HepG2 (cell line): ENCODE data around the gene NCBP1. TPM values are rescaled to one million over a fixed set of nuclear protein-coding genes. Genes with fewer than 3 reads are reported as not detected.
A peak's percentile ranks its signal among the peaks of the same experiment; 100 is the strongest.

Source experiments
- CHD4 ChIP-seq: fragments of 200-600 bp; sonication (generic); IDR thresholded peaks from 2 replicates; pipeline ENCODE4 v1.7.0; 2017; ENCODE audit warnings: mild to moderate bottlenecking, low read length, borderline replicate concordance
- FOXA1 ChIP-seq, 2 experiments: fragments of 450-650 bp in 1 of 2; sonication (generic) in 1 of 2; formaldehyde crosslinking in 1 of 2; IDR thresholded peaks; 2 replicates each; pipeline versions ENCODE4 v1.4.0 to v1.6.1; 2016 to 2020; ENCODE audit warnings: missing genetic modification reagents in 1 of 2
- GATAD2A ChIP-seq: IDR thresholded peaks from 2 replicates; pipeline ENCODE4 v1.6.1; 2016
- HOXD1 ChIP-seq: sonication (generic); formaldehyde crosslinking; IDR thresholded peaks from 2 replicates; pipeline ENCODE4 v1.5.0; 2020; ENCODE audit warnings: missing genetic modification reagents
- MED13 ChIP-seq: sonication (generic); formaldehyde crosslinking; IDR thresholded peaks from 2 replicates; pipeline ENCODE4 v1.5.0; 2020; ENCODE audit warnings: missing genetic modification reagents
- PHF5A ChIP-seq: IDR thresholded peaks from one replicate; pipeline ENCODE4 v1.6.1; 2018; ENCODE audit warnings: low read depth, missing genetic modification reagents; ENCODE audit not compliant: unreplicated experiment
- SAP130 ChIP-seq: IDR thresholded peaks from 2 replicates; pipeline ENCODE4 v1.6.1; 2016; ENCODE audit warnings: low read depth
- SMARCE1 ChIP-seq: fragments of 450-650 bp; IDR thresholded peaks from 2 replicates; pipeline ENCODE4 v1.6.1; 2017; ENCODE audit warnings: borderline replicate concordance
- SOX6 ChIP-seq, 2 experiments: fragments of 450-650 bp in 1 of 2; sonication (generic) in 1 of 2; formaldehyde crosslinking in 1 of 2; IDR thresholded peaks; 2 replicates each; pipeline versions ENCODE4 v1.4.0 to v1.6.1; 2017 to 2020; ENCODE audit warnings: antibody characterized with exemption in 1 of 2, mild to moderate bottlenecking in 1 of 2, missing genetic modification reagents in 1 of 2
- STAG1 ChIP-seq: sonication (generic); formaldehyde crosslinking; IDR thresholded peaks from 2 replicates; pipeline ENCODE4 v1.4.0; 2020; ENCODE audit warnings: missing genetic modification reagents
- TBX3 ChIP-seq: fragments of 450-650 bp; IDR thresholded peaks from 2 replicates; pipeline ENCODE4 v1.6.1; 2017; ENCODE audit warnings: antibody characterized with exemption, mild to moderate bottlenecking, inconsistent platforms, borderline replicate concordance
- TRIM22 ChIP-seq: fragments of 450-650 bp; IDR thresholded peaks from 2 replicates; pipeline ENCODE4 v1.6.1; 2017
- ZBTB14 ChIP-seq: sonication (generic); formaldehyde crosslinking; IDR thresholded peaks from 2 replicates; pipeline ENCODE4 v1.4.0; 2020; ENCODE audit warnings: missing genetic modification reagents
- ZBTB26 ChIP-seq: IDR thresholded peaks from 2 replicates; pipeline ENCODE4 v1.6.1; 2016; ENCODE audit warnings: missing compliant biosample characterization, missing genetic modification reagents, borderline replicate concordance
- ZFP82 ChIP-seq: sonication (generic); formaldehyde crosslinking; IDR thresholded peaks from 2 replicates; pipeline ENCODE4 v1.5.1; 2020; ENCODE audit warnings: mild to moderate bottlenecking, missing genetic modification reagents, borderline replicate concordance
- ZNF3 ChIP-seq: IDR thresholded peaks from 2 replicates; pipeline ENCODE4 v1.7.0; 2017; ENCODE audit warnings: inconsistent platforms
- ZNF367 ChIP-seq: sonication (generic); formaldehyde crosslinking; IDR thresholded peaks from 2 replicates; pipeline ENCODE4 v1.4.0; 2020; ENCODE audit warnings: missing genetic modification reagents, borderline replicate concordance
- ZNF549 ChIP-seq: sonication (generic); formaldehyde crosslinking; IDR thresholded peaks from 2 replicates; pipeline ENCODE4 v1.5.0; 2020; ENCODE audit warnings: missing genetic modification reagents
- ZNF614 ChIP-seq: IDR thresholded peaks from 2 replicates; pipeline ENCODE4 v1.6.1; 2018; ENCODE audit warnings: missing biosample characterization, missing genetic modification reagents, inconsistent platforms, borderline replicate concordance
- ZNF672 ChIP-seq: sonication (generic); formaldehyde crosslinking; IDR thresholded peaks from 2 replicates; pipeline ENCODE4 v1.8.1; 2022; ENCODE audit warnings: missing genetic modification reagents
- ZNF773 ChIP-seq: sonication (generic); formaldehyde crosslinking; IDR thresholded peaks from 2 replicates; pipeline ENCODE4 v1.4.0; 2020; ENCODE audit warnings: missing genetic modification reagents, borderline replicate concordance
- ZNF780A ChIP-seq: sonication (generic); formaldehyde crosslinking; IDR thresholded peaks from 2 replicates; pipeline ENCODE4 v1.8.0; 2022; ENCODE audit warnings: mild to moderate bottlenecking, missing genetic modification reagents, moderate library complexity
- ZNF891 ChIP-seq: sonication (generic); formaldehyde crosslinking; IDR thresholded peaks from 2 replicates; pipeline ENCODE4 v1.5.0; 2020; ENCODE audit warnings: mild to moderate bottlenecking, missing genetic modification reagents
- polyA plus RNA-seq, 8 experiments: library from polyadenylated mRNA; depleted of rRNA in 3 of 8; stranded (reverse) in 7 of 8; unstranded in 1 of 8; fragments of >200 nt; fragmentation: Illumina TruSeq in 4 of 8; extraction: Trizol in 4 of 8; gene quantifications; 2 replicates each; pipeline versions ENCODE4 v1.2.1 to v1.2.3, GENCODE V29; 2011 to 2016; ENCODE audit warnings: low read depth in 4 of 8, missing spikeins in 1 of 8, mixed read lengths in 1 of 8; ENCODE audit not compliant: insufficient read depth in 1 of 8
- total RNA-seq, 5 experiments: library from RNA; depleted of rRNA; stranded (reverse); fragments of >200 nt; fragmentation: Illumina TruSeq; extraction: Trizol; gene quantifications; 2 replicates each; pipeline ENCODE4 v1.2.3, GENCODE V29; 2016; ENCODE audit warnings: low read depth in 1 of 5
- TF ChIP-seq, protein P1 (sequence below): sonication (generic); formaldehyde crosslinking; IDR thresholded peaks from 2 replicates; pipeline ENCODE4 v1.8.0; 2022; ENCODE audit warnings: mild to moderate bottlenecking, missing genetic modification reagents
- TF ChIP-seq, protein P2 (sequence below): sonication (generic); formaldehyde crosslinking; IDR thresholded peaks from 2 replicates; pipeline ENCODE4 v1.4.0; 2020; ENCODE audit warnings: low read depth, mild to moderate bottlenecking, missing genetic modification reagents

The NCBP1 gene
- total and polyA plus RNA-seq, 2 of the 13 experiments (the other 11 are each of a cell fraction or from before 2014, with no cell fraction given) = 13.3 to 40.2 TPM

GRCh38 chr9:97632248-97632984, 1.2 kb upstream of the NCBP1 start (continued):
- TF ChIP-seq, protein P1, sequence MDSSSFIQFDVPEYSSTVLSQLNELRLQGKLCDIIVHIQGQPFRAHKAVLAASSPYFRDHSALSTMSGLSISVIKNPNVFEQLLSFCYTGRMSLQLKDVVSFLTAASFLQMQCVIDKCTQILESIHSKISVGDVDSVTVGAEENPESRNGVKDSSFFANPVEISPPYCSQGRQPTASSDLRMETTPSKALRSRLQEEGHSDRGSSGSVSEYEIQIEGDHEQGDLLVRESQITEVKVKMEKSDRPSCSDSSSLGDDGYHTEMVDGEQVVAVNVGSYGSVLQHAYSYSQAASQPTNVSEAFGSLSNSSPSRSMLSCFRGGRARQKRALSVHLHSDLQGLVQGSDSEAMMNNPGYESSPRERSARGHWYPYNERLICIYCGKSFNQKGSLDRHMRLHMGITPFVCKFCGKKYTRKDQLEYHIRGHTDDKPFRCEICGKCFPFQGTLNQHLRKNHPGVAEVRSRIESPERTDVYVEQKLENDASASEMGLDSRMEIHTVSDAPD (CRISPR knock-in tag) = no peak
- TF ChIP-seq ZFP82 (peak; percentile 65; the same call in 1 of the 2 replicates), STAG1 (CRISPR knock-in tag) (no peak), ZNF780A (CRISPR knock-in tag) (no peak), PHF5A (CRISPR knock-in tag) (no peak), SOX6 (IDR thresholded peaks at IDR 0.05) (no peak), SOX6 (CRISPR knock-in tag; IDR thresholded peaks at IDR 0.05) (no peak), ZNF672 (CRISPR knock-in tag) (no peak), ZNF773 (CRISPR knock-in tag) (no peak), ZBTB26 (no peak), HOXD1 (CRISPR knock-in tag) (no peak), CHD4 (0 out of 2 replicates have a peak, but pooled peaks have one; percentile 12), ZNF614 (no peak), MED13 (CRISPR knock-in tag) (no peak), ZNF549 (CRISPR knock-in tag) (no peak), TRIM22 (no peak), ZBTB14 (CRISPR knock-in tag) (no peak), ZNF891 (CRISPR knock-in tag) (no peak), ZNF367 (CRISPR knock-in tag) (no peak), ZNF3 (CRISPR knock-in tag) (no peak), FOXA1 (IDR thresholded peaks at IDR 0.05) (no peak), FOXA1 (CRISPR knock-in tag; IDR thresholded peaks at IDR 0.05) (no peak), TBX3 (no peak), SMARCE1 (no peak), SAP130 (CRISPR knock-in tag) (0 out of 2 replicates have a peak, but pooled peaks have one; percentile 7), GATAD2A (CRISPR knock-in tag) (no peak)
- TF ChIP-seq, protein P2, sequence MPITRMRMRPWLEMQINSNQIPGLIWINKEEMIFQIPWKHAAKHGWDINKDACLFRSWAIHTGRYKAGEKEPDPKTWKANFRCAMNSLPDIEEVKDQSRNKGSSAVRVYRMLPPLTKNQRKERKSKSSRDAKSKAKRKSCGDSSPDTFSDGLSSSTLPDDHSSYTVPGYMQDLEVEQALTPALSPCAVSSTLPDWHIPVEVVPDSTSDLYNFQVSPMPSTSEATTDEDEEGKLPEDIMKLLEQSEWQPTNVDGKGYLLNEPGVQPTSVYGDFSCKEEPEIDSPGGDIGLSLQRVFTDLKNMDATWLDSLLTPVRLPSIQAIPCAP (CRISPR knock-in tag) = no peak
